Pons (tissue), 1 donor: ENCODE results near the gene CDH11.

Experiments used
- DNase-seq: peaks from one replicate; pipeline ENCODE4 v3.0.0-alpha.2; 2016; ENCODE audit warnings: low spot score

Gene CDH11, protein sequence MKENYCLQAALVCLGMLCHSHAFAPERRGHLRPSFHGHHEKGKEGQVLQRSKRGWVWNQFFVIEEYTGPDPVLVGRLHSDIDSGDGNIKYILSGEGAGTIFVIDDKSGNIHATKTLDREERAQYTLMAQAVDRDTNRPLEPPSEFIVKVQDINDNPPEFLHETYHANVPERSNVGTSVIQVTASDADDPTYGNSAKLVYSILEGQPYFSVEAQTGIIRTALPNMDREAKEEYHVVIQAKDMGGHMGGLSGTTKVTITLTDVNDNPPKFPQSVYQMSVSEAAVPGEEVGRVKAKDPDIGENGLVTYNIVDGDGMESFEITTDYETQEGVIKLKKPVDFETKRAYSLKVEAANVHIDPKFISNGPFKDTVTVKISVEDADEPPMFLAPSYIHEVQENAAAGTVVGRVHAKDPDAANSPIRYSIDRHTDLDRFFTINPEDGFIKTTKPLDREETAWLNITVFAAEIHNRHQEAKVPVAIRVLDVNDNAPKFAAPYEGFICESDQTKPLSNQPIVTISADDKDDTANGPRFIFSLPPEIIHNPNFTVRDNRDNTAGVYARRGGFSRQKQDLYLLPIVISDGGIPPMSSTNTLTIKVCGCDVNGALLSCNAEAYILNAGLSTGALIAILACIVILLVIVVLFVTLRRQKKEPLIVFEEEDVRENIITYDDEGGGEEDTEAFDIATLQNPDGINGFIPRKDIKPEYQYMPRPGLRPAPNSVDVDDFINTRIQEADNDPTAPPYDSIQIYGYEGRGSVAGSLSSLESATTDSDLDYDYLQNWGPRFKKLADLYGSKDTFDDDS

DNA sequence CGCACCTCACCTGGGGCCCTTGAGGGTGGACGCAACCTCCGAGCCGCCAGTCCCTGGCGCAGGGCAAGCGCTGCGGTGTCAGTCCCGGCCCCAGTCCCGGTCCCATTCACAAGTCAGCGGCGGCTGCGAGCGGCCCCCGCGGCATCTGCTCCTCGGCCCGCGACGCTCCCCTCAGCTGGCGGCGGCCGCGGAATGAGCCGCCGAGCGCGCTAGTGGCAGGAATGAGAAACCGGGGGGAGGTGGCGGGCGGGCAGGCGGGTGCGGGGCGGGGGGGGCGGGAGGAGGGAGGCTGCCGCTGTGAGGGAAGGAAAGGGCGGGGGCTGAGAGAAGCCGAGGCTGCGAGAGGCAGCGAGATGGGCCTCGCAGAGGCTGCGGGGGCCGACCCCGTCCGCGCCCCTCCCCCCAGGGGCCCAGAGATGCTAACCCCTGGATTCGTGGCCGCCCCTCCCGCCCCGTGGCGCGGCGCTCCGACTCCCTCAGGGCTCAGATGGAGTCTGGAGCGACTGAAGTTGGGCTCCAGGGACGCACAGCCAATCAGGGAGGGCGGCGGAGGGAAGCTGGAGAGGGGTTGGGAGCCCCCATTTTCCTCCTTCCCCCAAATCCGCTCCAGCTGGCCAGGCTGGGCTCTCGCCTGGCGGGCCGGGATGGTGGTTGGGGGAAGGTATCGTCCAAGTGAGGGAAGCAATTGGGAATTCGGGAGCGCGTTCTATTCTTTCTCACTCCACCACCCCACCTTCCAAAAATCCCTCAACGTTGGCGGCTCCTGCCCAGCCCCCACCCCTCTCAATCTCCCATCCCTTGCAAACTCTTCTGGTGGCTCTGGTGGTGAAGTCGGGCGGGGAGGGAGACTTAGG lies at the start of gene CDH11:
Gene CDH11 (minus strand): TSS at position 194 of the 854 bp plus-strand sequence. CDS start 117,194 bp downstream, outside the sequence.
- DNase-seq: no peak

DNA sequence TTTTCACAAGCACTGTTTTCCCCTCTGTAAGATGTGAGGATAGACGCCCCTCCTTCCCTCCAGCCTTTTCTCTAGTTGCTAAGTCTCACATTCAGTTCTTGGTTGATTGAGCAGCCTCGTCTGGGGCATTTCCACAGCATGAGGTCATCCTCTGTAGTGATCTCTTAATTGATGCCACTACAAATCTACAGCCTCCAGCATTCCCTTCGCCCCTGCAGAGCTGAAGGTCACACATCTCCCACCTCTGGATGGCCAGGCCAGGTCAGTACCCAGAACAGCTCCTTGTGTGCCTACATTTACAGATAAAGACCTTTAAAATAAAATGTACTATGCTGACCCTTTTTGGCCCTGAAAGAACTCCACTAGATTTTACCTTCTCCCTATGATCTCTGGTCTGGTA lies 32.5 kb upstream of the CDH11 start:
- no peak for DNase-seq

DNA sequence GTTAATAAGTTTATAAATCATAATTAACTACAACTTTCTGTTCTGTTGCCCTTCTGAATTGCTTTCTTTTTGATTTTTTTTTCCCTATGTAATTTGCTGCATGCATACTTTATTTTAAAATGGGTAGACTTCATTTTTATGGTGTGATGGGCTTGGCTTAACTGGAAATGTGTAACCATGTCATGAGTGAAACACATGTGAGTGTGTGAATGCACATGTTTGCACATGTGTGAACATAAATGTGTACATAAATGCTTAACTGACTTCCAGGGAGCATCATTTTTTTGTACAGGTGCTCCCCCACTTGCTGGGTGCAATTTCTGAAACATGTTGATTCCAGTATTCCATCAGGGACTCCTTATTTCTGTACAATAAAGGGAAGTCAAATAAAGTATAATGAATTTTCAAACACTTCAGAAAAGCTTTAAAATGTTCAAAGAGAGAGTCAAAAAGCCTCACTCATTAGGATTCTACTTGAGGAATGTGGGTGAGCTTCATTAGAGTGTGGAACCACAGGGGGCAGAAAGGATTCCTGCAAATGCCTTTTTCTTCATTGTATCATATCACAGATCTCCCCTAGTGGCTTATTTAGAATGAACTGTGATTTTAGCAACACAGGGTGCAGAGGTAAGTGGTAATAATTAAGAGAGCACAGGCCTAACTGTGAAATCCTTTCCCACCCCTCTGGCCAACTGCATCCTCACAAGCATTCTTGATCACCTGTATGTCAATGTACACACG lies 31.7 kb upstream of the CDH11 start:
- no peak for DNase-seq

DNA sequence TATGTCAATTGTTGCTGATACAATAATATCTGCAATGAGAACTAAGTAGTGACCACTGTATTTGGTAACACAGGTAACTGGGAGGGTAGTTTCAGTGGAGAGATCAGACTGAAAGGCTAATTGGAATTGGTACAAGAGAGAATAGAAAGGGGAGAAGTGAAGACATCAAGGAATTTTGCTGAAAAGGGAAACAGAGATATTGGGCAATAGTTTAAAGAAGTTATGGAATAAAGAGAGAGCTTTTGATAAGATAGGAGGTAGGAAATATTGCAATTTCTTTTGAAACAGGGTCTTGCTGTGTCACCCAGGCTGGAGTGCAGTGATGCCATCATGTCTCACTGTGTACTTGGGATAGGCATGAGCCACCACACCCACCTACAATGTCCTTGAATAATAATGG lies 26.9 kb upstream of the CDH11 start:
- DNase-seq: no peak

DNA sequence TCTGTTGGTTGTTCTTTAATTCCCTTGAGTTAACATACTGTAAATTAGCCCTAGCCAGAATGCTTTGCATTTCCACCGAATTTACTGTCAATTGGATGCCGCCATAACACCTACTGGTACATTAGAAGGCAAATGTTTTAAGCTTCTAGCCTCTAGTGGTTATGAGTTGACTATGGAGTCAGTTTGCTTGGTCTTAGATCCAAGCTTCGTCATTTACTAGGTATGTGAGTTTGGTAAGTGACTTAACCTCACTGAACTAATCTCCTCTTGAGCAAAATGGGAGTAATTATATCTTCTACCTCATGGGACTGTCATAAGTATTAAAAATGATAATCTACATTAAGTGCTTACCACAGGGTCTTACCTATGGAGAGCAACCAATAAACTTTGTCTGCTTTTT lies 20.4 kb upstream of the CDH11 start:
- DNase-seq: no peak

DNA sequence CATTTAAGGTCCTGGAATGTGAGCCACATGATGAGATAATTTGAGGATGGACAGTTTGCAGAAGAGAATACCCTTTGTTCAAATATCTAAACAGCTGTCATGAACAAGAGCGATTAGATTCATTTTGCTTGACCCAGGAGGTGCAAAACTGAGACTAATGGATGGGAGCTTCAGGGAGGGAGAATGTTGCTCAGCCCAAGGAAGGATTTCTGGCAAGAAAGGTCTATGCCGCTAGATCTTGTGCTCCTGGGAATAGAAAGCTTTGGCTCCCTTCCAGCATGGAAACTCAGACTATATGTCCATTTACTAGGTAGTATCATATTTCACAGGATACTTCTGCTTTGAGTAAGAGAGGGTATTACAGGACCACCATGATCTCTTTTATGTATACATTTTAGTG lies 14.8 kb upstream of the CDH11 start:
- no peak for DNase-seq

DNA sequence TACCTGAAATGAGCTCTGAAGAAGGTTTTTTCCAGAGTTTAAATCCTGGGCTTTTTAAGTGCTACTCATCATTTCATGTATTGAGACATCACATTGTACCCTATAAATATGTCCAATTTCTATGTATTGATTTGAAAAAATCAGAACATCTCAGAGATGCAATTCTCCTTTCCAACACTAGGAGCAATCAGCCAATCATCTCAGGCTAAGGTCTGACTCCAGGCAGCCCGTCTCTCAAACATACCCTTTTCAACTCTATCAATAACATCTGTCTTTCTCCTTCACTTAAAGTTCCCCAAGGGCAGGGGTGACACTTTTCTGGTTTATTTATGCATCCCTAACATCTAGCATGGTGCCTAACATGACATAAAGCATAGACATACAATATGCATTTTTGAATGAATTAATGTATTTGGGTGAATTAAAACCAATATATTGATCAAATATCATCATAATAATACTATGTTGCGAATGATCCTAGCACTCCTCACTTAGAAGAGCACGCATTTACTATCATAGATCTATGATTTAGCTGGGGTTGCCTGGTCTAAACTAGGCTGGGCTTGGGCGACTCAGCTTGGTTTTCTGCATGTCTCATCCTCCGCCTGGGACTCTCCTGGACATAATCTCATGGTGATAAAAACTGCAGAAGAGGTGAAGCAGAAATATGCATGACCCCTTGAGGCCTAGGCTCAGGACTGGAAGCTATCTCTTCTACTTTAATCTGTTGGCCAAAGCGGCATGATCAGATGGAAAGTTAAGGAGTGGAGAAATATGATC lies 5.2 kb upstream of the CDH11 start:
- DNase-seq: no peak

DNA sequence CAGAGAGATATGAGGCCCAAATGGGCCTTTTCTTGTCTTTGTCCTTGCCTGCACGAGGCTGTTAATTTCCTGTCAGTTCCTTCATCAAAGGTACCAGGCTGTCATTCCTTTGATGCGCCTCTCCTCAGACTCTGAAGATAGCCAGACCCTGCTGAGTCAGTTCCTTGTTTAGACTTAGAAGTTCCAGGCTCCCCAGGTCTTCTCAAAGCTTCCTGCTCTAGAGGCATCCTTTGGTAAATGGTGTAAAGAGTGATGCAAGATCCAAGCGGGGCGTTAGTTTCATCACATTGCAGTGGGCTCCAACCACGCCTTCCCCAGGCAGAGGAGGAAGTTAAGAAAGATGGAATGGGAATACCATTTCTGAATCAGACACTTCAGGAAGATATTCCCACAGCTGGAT lies 4.0 kb upstream of the CDH11 start:
- no peak for DNase-seq

DNA sequence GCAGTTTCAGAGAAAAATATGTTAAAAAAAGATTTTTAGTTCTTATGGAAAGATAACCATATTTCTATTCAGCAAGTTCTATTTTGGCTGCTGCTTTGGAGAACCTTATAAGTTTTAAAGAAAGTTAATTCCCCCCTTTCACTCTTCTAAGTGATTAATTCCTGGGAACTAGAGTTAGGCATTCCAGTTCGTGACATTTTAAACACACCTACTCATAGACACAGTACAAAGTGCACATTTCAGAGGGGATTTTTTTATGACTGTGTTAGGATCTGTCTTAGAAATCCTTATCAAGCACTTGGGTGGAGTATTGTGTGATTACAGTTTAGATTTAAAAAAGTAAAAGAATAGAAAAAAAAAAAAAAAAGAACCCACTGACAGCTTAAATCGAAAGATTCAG lies 3.5 kb upstream of the CDH11 start:
- no peak for DNase-seq

DNA sequence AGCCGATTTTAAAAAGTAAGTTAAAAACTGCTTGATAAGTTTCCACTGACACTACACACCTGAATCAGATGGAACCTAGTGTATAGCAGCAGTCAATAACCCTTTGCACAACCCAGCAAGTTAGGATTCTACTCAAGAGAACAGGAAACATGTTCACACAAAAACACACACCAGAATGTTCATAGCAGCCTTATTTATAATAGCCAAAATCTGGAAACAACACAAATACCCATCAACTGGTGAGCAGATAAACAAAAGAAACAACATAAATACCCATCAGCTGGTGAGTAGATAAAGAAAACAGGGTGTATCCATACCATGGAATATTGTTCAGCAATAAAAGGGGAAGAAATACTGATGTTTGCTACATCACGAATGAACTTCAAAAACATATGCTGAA lies 2.7 kb upstream of the CDH11 start:
- DNase-seq: no peak

DNA sequence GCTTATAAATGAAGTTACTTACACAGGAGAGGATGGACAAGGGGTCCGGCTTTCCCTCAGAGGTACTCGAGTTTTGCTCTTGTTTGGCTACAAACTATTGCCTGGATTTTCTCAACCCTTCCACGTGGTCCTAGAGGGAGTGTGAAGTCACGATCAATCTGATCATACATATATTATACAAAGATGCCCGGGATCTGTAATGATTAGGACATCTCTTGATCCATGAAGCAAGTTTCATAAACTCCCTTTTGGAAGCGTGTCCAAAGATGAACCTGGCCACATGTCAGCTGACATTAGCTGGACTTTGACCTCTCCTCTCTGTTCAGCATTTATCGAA lies 2.3 kb upstream of the CDH11 start:
- DNase-seq: no peak

DNA sequence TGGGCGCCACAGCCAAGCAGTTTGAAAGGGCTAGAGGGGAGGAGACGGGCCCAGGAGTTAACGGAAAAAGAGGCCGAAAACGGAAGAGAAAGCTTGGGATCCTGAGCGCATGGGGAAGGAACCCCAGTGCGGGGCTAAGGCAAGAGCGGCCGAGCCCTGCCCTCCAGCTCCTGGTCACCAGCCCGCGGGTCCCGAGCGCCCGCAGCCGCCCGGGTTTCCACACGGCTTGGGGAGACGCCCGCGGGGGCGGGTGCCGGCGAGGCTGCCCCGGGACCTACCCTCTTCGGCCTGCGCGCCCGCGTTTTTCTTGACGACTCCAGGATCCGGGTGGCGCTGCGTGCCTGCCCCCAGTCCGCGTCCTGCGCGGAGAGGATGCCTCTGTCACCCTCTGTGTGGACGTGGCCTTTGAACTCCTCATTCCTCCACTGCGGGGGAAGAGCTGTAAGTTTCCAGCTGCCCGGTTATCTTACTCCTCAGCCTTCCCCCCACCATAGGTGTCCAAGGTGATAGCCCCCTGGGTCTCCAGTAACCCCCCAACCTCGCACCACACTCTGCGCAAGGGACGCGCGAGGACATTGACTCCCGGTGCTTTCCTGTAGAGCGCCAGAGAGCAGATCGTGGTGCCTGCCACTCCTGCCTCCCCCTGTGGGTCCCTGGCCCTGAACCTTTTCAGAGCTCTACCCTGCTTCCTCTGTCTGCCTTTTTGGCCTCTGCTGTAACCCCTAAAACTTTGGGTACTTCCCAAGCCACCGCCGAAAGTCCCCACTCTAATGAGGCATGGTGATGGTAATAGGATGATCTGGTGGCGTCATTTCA lies 1.7 kb upstream of the CDH11 start:
- no peak for DNase-seq

DNA sequence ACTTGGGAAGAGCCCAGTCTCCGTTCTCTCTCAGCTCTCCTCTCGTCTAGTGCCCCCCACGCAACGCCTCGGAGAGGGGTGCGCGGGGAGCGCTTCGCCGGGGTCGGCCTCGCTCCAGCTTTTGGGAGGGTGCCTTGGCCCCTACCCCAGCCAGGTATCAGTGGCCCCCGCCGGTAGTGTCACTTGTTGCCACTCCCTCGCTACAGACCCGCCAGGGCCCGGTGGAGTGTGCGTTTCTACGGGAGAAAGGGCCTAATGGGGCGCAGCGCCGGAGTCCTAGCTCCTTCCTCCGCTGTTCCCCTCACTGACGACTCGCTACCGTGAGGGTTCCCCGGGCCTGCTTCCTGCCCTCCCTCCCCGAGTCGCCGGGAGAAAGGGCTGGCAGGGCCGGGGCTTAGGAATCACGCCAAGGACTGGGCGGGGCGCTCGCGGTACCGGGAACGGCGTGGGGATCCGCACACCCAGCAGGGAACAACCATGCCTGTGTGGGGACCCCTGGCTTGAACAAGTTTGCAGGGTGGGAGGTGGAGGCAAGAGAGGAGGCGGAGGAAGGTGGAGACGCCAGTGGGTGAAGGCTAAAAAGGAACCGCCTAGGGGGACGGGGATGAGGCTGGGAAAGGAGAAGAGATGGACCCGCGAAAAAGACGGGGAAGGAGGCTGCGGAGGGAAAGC lies 997 bp upstream of the CDH11 start:
- DNase-seq: no peak

DNA sequence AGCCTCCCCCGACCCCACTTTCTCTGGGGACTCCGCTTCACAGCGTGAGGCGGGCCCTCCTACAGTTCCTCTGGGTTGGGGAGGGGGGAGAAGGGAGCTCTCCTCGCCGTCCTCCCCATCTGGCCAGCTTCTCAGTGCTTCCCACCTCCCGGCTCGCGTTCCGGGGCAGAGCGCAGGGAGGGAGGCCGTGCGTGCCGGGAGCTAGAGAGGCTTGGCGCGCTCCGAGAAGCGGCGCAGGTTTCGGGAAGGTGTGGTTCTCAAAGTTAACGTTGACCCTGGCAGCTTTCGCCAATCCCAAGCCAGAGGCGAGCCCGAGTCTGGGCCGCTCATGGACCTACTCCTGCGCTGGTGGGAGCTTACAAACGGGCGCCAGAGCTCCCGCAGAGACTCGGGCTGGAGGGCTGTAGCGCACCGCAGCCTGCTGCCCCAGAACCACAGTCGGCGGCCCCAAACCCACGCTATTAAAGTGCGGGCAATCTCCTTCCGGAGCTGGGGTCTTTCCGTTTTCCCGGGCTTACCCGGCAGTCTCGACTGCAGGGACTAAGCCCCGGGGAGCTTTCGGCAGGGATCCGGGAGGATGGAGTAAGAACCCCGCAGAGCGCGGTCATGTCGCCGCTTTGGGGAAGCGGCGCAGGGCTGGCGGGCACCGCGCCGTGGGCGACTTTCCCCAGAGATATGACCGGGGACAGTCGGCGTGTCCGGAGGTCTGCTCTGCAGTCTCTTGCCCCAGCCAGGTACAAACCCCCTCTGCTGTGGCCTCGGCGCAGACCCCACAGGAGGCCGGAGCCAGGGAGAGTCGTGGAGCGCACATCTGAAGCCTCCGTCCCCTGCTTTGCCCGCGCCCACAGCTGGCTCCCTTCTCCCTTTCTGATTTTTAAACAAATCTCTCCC lies 787 bp downstream of the CDH11 start:
- DNase-seq: no peak

DNA sequence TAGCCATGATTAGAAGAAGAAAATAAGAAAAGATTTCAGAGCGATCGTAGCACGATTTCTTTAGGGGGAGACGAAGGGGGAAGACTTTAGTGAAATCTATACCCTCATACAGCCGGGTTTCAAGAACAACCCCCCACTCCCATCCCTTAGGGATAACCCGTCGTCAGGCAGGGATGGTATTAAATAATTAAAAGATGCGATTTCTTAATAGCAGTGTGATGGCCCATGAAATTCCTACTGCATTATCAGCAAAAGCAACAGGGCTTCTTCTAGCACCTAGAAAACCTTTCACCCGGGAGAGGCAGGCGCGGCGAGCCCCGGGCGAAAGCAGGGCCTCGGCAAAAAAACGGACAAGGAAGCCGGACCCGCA lies 1.4 kb downstream of the CDH11 start:
- DNase-seq: no peak

DNA sequence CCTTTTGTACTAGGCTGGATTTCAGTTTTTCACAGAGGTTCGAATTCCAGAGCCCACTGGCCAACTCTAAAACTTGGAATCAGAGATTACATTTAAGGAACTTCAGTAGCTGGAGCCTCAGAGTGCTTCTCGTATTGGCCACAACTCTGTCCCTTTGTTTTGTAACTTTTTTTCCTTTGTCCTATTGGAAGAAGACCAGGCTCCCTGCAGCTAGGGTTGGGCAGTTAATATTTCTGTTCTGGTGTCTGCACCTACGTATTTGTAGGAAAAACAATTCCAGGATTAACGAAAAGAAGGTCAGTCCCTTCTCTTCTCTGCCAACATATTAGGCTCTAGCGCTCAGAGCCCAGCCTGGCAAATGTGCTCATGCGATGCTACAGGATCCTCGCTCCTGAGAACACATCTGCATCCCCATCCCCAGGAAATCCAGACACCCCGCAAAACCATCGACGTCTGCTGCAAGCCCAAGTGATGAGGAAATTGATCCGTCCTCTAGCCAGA lies 1.9 kb downstream of the CDH11 start:
- no peak for DNase-seq

DNA sequence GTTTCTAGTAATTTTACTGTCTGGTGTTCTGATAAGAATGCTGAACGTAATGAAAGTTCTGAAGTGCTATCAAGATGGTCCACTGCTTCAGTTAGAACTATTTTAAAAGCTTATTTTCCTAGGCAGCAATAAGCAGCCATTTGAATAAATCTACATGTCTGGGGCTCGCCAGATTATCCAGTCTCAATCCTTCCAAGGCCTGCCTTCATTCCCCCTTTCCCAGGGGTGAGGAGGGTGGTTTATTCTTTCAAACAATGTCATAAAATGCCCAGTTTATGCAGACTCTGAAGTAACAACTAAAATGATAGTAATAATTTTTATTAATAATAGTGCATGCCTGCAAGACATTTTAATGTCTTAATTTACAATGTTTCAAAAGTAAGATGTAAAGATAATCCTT lies 2.4 kb downstream of the CDH11 start:
- no peak for DNase-seq

DNA sequence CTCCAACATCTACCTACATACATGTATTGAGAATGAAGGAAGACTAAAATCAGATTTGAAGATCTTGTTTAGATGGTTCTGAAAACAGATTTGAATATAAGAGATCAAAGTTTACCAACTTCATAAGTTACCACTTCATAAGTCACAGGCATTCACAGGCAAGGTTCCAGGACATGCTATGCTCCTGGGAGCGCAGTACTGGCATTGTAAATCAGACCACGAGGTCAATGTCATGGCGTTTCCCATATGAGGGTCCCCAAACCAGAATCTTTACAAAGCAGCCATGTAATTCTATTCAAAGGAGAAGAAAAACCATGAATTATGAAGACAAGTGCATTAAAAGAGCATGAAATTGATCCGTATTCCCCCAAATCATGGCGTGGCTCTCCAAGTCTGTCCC lies 3.0 kb downstream of the CDH11 start:
- no peak for DNase-seq
